Iris pigment epithelial cell (primary cell): ENCODE data around the gene TEPSIN.

Experiments
- DNase-seq: peaks from one replicate; pipeline ENCODE4 v3.0.0-alpha.2; 2011; ENCODE audit warnings: low read depth

TEPSIN gene

GRCh38 chr17:81270279-81270678, 31.4 kb upstream of the TEPSIN start:
- no peak for DNase-seq

DNA sequence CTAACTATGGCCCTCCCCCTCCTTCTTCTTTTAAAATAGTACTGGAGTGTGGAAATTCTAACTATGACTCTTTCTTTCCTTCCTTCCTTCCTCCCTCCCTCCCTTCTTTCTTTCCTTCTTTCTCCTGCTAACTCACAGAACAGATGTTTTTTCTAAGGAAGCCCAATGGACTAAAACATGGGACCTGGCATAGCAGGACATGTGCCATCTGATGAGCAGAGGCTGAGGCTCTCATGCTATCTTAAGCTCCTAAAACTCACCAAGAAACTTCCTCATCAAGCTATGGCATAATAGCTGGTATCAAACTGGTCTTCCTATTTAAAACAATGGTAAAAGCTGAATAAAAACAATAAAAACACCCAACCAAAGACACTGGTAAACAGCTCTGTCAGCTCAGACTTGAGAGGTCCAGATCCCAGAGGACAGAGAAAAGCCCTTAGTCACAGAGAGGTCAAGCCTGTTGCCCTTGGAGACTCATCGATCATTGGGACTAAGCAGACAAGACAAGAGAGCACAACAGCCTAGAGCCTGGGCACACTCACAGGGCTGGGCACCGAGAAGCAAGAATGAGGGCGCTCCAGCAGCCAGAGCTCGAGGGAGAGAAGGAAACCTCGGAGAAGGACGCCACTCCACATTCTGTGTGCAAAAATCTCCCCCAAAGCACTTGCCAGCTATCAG, 28.7 kb upstream of the TEPSIN start:
- no peak for DNase-seq

GRCh38 chr17:81265576-81265975, 26.7 kb upstream of the TEPSIN start:
- DNase-seq, result no peak

- DNase-seq, result no peak
Measured at GRCh38 chr17:81264640-81265039, 25.8 kb upstream of the TEPSIN start.

DNA sequence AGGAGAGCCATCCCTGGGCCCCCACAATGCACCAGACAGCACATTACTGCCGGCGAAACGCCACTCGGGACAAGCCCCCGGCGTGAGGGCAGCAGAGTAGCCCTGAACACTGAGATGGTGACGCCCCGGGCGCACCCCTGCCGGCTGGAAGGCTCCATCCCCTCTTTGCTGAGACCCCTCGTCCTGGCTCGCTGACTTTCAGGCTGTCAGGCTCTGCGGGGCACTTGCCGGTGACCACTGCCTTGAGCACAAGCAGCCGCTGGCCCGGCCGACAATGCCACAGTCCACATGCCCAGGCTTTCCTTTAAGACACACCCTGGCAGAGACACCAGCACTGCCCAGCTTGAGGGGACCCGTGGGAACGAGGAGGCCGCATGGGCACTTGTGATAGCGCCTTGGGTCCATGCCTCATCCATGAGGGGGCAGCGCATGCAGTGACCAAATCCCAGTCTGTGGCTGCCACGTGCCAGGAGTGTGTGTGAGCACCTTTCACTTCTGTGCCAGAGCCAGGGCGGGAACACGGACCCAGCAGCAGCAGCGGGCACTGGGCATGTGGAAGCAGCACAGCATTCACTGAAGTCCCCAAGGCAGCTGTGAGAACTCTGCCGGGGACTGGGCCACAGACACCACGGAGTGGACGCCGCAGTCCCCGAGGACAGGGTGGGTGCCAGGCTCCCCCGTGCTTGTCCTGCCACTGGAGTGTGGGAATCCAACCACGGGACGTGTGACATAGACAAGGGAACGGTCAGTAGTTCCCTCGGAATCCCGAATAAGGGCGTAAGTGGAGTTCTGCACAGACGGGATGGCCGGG, 24.7 kb upstream of the TEPSIN start:
- no peak for DNase-seq

DNA sequence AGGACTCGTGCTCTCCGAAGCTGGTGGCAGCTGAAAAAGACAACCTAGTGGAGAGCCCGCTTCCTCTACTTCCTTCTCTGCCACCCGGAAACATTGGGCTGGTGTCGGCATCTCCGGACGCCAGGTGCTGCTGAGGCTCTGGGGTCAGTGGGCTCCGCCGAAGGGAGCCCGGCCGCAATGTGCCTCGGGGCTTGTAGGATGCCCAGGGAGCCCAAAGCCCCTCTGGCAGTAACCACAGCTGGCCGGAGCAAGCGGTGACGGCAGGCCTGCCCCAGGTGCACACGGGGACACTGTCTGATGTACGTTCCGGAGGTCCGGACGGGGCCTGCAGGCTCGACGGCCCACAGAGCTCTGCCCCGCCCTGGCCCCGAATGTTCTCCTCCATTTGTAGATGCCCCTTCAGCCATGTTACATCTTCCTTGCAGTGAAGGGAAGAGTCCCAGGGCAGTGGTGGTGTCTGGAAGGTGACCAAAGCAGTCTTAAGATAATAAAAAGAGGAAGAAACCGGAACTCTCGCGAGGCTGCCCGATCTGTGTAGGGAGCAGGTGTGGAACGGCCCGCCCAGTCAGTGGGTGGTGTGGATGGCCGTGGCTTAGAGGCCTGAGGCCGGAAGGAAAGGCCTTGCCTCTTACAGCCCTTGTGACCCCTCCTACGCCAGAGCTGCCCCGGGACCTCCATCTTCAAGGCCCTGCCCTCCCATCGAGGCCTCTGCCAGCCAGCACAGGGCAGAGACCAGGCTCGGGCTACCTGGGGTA, 22.9 kb upstream of the TEPSIN start:
- DNase-seq, result no peak

DNA sequence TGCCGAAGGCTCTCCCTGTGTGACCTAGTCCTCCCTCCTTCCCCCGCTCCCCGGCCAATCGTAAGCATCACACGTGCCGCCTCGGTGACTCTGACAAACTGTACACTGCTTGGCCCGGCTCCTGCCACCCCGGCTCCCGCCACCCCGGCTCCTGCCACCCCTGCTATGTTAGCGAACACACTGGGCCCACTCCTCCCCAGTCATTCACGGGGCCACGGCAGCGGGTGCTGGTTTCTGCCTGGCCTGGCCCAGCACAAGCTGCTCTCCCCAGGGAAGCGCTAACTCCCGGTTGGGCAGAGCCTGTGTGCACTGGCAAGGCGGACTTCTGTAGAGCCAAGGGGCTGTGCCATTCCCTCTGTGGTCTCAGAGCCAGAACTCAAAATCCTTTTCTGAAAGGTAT, 22.2 kb upstream of the TEPSIN start:
- no peak for DNase-seq

DNA sequence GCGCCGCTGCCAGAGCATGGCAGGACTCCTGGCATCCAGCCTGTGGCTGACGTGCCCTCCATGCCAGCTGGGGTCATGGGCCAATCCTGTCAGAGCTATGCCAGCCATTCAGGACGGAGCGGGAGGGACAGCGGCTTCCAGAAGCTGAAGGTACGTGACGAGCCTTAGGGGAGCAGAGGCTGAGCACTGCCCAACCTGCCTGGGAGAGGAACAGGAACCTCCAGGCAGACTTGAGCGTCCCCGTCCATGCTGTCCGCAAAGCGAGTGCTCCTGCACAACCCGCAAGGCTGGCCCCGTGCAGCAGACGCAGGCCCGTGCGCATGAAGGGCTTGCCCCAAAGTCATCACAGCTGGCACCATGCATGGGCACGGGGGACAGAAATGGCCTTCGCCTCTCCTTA, 21.8 kb upstream of the TEPSIN start:
- no peak for DNase-seq

GRCh38 chr17:81260171-81260570, 21.3 kb upstream of the TEPSIN start:
- no peak for DNase-seq

DNA sequence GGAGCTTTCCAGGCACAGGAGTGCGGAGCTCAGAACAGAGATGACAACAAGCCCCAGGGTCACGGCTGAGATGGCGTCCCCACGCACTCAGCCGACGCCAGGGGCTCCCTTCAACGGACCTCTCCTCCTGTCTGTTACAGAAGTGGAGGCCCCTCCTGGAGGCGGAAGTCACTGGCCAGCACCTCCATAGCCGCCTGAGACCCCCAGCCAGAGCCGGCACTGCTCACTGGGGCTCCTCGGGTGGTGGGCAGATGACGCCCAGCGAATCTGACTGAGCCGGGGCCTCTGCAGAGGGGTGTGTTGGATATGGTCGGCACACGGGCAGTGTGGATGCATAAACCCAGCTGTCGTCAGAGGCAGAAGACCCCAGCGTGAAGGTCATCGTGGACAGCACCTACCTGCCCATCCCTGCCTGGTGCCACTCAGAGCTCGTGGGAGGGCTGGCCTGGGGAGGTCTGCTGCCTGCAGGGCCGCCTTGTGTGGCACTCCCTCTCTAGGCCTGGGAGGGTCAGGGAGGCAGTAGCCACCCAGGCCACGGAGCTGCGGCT, 20.3 kb upstream of the TEPSIN start:
- no peak for DNase-seq

GRCh38 chr17:81258292-81258691, 19.4 kb upstream of the TEPSIN start:
- no peak for DNase-seq

- no peak for DNase-seq
Measured at GRCh38 chr17:81257533-81257932, 18.7 kb upstream of the TEPSIN start.

DNA sequence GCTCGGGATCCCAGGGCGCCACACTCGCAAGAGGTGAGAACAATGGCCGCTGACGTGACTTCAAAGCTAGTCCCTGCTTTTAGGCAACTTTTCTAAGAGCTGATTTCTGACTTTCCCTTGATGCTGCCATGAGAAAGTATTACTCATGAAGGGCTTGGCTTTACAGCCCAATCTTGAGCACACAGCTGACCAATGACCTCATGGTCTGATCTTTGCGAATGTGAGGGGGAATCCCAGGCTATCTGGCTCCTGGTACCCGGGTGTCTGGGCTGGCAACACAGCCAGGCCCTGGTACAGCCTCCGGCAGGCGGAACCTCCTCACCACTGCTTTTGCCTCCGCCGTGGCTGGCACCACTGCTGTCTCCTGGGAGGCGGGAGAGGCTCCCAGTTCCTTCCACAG, 17.8 kb upstream of the TEPSIN start:
- peak; percentile 75 for DNase-seq

DNA sequence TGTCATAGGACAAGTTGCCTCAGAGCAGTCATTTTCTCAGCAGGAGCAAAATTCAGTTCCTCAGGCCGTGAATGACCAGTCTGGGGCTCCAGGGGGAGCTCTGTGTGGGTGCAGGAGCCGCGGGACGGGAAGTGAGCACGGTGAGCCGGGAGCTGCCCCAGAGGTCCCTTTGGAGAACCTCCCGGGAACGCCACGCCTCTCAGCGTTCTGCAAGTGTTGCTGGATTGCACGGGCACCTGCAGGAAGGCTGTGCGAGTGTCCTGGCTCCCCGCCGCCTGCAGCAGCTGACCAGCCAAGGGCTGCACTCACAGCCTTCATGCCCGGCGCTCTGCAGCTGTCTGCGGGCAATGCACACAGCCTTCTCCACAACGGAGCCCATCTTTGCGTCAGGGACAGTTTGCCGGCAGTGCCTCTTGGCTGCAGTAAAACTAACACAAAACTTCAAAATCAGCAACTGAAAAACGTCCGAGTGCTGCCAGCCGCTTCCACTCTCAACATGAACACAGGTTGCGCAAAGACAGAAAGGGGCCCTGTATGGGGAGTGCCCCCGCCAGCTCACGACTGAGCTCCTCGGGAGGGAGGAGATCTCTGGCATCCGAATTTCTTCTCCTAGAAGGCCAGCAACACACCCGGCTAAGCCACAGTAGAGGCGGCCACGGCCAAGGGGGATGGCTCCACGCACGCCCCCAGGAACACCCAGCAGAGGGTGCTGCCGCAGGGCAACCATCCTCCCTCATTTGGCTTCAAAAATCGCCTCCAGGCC, 16.3 kb upstream of the TEPSIN start:
- DNase-seq, result peak; percentile 77

DNA sequence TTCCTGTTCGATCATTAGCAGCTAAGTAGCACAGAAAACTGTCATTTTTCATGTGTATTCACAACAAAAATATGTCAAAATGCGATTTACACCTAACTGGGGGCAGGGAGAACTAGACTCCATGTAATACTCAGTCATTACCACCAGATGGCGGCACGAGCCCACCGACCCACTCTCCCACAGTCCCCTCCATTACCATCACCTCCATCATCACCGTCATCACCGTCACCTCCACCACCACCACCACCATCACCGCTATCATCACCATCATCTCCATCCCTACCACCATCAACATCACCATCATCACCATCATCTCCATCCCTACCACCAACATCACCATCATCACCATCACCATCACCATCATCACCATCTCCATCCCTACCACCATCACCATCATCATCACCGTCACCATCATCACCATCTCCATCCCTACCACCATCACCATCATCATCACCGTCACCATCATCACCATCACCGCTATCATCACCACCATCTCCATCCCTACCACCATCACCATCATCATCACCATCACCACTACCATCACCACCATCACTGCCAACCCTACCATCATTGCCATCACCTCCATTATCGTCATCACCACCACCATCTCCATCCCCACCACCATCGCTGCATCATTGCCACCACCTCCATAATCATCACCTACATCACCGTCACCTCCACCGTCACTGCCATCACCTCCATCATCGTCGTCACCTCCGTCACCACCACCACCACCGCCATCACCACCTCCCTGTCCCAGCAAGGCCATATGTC, 14.7 kb upstream of the TEPSIN start:
- DNase-seq, result no peak

GRCh38 chr17:81252987-81253329, 14.1 kb upstream of the TEPSIN start:
- no peak for DNase-seq

DNA sequence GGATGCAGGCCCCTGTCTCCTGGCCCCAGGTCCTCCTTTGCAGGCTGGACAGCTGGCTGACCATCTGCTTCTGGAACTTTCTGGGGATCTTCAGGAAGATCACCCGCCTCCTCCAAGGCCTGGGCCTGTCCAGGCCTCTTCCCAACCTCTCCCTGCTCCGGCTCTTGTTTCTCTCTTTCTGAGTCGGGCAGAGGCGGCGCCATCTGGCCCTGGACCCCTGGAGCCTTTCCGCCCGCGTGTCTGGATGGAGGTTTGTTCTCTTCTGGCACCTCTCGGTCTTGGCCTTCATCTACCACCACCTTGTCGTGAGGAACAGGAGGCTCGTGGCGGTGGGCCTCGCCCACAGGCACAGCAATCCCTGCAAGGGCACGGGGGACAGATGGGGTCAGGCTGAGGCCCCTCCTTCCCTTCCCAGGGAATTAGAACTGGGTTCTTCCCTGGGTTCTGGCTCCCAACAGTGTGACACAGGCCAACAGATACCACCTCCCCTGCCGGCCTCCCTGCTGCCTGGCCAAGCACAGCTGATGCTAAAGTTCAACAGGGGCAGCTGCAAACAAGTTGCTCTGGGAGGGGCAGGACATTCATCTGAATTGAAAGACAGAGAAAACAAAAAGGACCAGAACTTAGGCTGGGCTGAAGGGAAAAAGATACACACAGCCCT, 13.6 kb upstream of the TEPSIN start:
- DNase-seq, result no peak

- DNase-seq, result no peak
Measured at GRCh38 chr17:81251709-81252301, 12.9 kb upstream of the TEPSIN start.

DNA sequence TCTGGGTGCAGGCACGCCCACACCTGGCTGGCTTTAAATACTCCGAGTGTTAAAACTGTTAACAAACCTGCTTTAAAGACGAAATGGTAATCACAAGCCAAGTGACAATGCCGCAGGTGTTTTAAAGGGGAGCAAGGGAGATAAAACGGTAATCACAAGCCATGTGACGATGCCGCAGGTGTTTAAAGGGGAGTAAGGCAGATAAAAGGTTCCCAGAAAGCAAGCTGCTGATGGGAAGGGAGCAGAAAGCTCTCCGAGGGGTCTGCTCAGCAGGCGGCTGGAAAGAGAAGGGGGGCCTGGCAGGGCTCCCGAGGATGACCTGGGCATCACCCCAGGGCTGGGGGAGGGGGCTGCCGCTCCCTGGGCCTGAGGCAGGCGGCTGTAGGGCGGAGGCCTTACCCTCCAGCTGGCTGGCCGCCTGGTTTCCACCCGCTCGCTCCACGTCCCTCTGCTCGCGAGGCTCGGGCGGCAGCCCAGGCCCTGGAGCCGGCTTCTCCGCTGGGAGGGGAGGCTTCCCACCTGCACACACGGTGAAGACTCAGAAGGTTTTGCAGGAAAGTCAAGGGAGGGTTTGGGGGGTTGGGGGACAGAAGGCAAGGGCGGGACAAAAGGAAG, 12.3 kb upstream of the TEPSIN start:
- no peak for DNase-seq
